Measurements from ENCODE around the gene FRMPD2. TPM values are rescaled to one million over a fixed set of nuclear protein-coding genes. Genes with fewer than 3 reads are reported as not detected.

FRMPD2 gene
- total RNA-seq, 1 donor from 2014 or later: under 0.01 TPM

GRCh38 chr10:48309711-48310226 is 35.3 kb upstream of the FRMPD2 start:
- peak; percentile 83 for DNase-seq (ENCODE audit: low read depth)
- peak; percentile 33 for TF ChIP-seq CTCF (IDR thresholded peaks at IDR 0.05; ENCODE audit: insufficient read depth, low read length, severe bottlenecking)
- no peak for FAIRE-seq
- Histone ChIP-seq H3K27me3 (ENCODE audit: control insufficient read depth, insufficient read depth, low read length) (no peaks in the 10 kb centered on the region), H3K36me3 (ENCODE audit: control insufficient read depth, insufficient read depth, low read length) (no peaks in the 10 kb centered on the region), H3K4me3 (ENCODE audit: low read depth, low read length) (no peak overlapping the region)

GRCh38 chr10:48307711-48308018 is 33.2 kb upstream of the FRMPD2 start:
- no peak for DNase-seq (ENCODE audit: low read depth)
- no peak for FAIRE-seq
- no peak for TF ChIP-seq CTCF (IDR thresholded peaks at IDR 0.05; ENCODE audit: insufficient read depth, low read length, severe bottlenecking)
- Histone ChIP-seq H3K27me3 (ENCODE audit: control insufficient read depth, insufficient read depth, low read length) (no peaks in the 10 kb centered on the region), H3K4me3 (ENCODE audit: low read depth, low read length) (peak overlapping the region; percentile 70), H3K36me3 (ENCODE audit: control insufficient read depth, insufficient read depth, low read length) (no peaks in the 10 kb centered on the region)

- DNase-seq (ENCODE audit: low read depth) (no peak), FAIRE-seq (no peak)
Observed at GRCh38 chr10:48306870-48307710, 32.6 kb upstream of the FRMPD2 start.

GRCh38 chr10:48306265-48306869 is 31.9 kb upstream of the FRMPD2 start, which contains the start of gene MAPK8:
Gene MAPK8, plus strand, starts transcription at chr10:48306677. Its CDS starts 94,984 bp downstream, at chr10:48401661.
- TF ChIP-seq CTCF (IDR thresholded peaks at IDR 0.05; ENCODE audit: insufficient read depth, low read length, severe bottlenecking): no peak
- FAIRE-seq: no peak

More at GRCh38 chr10:48306870-48307710, 32.6 kb upstream of the FRMPD2 start:
- Histone ChIP-seq H3K36me3 (ENCODE audit: control insufficient read depth, insufficient read depth, low read length) (no peaks in the 10 kb centered on the region), H3K27me3 (ENCODE audit: control insufficient read depth, insufficient read depth, low read length) (no peaks in the 10 kb centered on the region), H3K4me3 (ENCODE audit: low read depth, low read length) (peak overlapping the region; percentile 70)
- no peak for TF ChIP-seq CTCF (IDR thresholded peaks at IDR 0.05; ENCODE audit: insufficient read depth, low read length, severe bottlenecking)

GRCh38 chr10:48305905-48306264 is 31.4 kb upstream of the FRMPD2 start:
- FAIRE-seq: no peak
- Histone ChIP-seq H3K27me3 (ENCODE audit: control insufficient read depth, insufficient read depth, low read length) (no peaks in the 10 kb centered on the region), H3K36me3 (ENCODE audit: control insufficient read depth, insufficient read depth, low read length) (no peaks in the 10 kb centered on the region), H3K4me3 (ENCODE audit: low read depth, low read length) (peak overlapping the region; percentile 70)
- DNase-seq (ENCODE audit: low read depth): no peak
- no peak for TF ChIP-seq CTCF (IDR thresholded peaks at IDR 0.05; ENCODE audit: insufficient read depth, low read length, severe bottlenecking)

More at GRCh38 chr10:48306265-48306869, 31.9 kb upstream of the FRMPD2 start, which contains the start of gene MAPK8:
- DNase-seq (ENCODE audit: low read depth): peak; percentile 60
- Histone ChIP-seq H3K27me3 (ENCODE audit: control insufficient read depth, insufficient read depth, low read length) (no peaks in the 10 kb centered on the region), H3K4me3 (ENCODE audit: low read depth, low read length) (peak within 1 kb of the TSS; percentile 70), H3K36me3 (ENCODE audit: control insufficient read depth, insufficient read depth, low read length) (no peaks in the 10 kb centered on the region)

All from bronchial epithelial cell (primary cell).